SKM-1 treated with dmso at 0.1 percent for 144 hours (cell line): ENCODE data around the gene PDE3A.
A peak's percentile ranks its signal among the peaks of the same experiment; 100 is the strongest.

ENCODE experiments used
- DNase-seq: peaks from one replicate; lab custom pipeline; 2025; ENCODE audit not compliant: unreplicated experiment; lab: John Stamatoyannopoulos, UW

The PDE3A gene

DNA sequence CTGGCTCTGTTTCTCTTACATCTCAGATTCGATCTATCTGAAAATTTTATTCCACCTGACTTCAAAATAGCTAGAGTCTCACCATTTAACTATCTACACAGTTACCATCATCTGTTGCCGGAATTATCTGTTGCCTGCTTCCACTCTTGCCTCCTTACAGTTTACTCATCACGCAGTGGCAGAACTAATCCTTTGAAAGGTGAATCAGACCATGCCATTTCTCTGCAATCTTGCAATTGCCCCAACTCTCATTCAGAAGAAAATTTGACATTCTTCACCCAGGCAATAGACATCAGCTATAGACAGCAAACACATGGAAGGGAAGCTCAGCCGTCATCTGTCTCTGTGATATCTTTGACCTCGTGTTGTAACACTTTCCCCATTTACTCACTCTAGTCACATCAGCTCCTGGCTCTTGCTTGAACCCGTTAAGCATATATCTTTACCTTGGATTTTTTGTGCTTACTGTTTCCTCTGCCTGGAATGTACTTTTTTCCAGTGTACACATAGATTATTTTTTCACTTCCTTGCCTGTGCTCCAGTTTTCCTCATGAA is 85.5 kb downstream of the PDE3A start:
- no peak for DNase-seq

DNA sequence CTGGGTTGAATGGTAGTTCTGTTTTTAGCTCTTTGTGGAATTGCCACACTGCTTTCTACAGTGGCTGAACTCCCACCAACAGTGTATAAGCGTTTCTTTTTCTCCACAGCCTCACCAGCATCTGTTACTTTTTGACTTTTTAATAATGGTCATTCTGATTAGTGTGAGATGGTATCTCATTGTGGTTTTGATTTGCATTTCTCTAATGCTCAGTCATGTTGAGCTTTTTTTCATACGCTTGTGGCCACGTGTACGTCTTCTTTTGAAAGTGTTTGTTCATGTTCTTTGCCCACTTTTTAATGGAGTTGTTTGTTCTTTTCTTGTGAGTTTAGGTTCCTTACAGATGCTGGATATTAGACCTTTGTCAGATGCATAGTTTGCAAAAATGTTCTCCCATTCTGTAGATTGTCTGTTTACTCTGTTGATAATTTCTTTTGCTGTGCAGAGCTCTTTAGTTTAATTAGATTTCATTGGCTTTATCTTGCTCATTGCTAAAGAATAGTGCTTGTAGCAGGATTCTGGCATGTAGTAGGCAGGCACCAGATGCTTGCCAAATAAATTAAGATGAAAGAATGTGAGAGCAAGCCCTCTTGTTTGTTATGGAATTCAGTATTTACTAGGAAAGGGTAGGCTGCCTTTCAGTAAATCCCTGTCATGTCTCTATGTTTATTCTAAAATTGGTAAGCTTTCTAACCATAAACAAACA is 86.8 kb downstream of the PDE3A start:
- no peak for DNase-seq

GRCh38 chr12:20457582-20457981 is 89.2 kb downstream of the PDE3A start:
- DNase-seq = no peak

- no peak for DNase-seq
Observed at GRCh38 chr12:20458011-20458410, 89.7 kb downstream of the PDE3A start.

- no peak for DNase-seq
Observed at GRCh38 chr12:20459920-20460319, 91.6 kb downstream of the PDE3A start.

- no peak for DNase-seq
Observed at GRCh38 chr12:20460956-20461355, 92.6 kb downstream of the PDE3A start.

DNA sequence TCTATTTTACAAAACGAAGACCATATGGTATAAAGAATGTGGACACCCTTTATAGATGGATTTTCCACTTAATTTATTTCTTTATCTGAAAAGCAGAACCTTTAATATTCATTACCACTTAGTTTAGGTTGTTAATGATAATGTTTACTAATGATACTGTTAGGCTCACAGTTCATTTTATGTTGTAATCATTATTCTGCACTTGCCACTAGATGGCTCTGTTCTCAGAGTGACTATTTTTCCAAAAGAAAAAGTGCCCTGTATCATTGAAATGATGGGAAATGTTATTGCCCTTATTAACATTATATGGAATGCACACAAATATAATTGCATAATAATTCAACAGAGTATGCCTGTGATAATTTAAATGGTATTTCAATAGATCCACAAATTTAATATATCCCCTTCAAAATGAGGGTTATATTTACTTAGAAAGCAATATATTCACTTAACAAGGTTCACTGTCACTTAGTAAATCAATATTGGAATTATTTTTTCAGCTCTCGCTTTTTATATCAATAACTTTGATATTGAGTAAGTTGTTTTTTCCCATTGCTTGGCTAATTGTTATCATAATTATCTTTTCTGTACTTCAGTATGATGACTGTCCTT is 95.7 kb downstream of the PDE3A start:
- DNase-seq = peak; percentile 4

- no peak for DNase-seq
Observed at GRCh38 chr12:20469300-20469699, 101.0 kb downstream of the PDE3A start.

GRCh38 chr12:20469756-20470155 is 101.4 kb downstream of the PDE3A start:
- no peak for DNase-seq

DNA sequence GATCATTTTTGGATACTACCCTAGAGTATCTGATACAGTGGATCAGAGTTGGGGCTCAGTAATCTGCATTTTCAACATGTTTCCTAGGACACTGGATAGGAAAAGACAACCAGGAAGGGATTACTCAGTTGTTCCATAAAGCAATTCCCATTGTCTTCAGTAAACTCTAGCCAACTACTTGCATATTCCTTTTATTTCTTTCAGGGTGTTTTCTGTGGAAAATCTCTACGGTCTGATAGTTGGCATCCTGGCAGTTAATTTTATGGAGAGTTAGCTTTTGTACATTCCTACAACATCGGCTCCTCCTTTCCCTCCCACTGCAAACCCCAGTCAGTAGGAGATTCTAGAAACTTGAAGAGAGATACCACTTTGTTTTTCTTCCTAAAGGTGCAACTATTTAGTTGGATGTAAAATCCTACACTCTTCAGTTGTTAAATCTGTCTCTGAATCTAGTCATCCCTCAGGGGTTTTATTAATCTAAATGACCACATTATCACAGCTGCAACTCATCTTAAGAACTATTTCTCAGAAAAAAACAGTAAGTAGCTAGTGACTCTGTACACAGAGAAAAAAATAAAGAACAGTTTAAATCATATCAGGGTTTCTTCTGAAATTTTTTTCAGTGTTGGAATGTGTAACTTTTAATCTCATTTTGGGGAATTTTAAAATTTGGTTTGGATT is 103.9 kb downstream of the PDE3A start:
- no peak for DNase-seq

- DNase-seq = no peak
Observed at GRCh38 chr12:20473133-20473532, 104.8 kb downstream of the PDE3A start.

DNA sequence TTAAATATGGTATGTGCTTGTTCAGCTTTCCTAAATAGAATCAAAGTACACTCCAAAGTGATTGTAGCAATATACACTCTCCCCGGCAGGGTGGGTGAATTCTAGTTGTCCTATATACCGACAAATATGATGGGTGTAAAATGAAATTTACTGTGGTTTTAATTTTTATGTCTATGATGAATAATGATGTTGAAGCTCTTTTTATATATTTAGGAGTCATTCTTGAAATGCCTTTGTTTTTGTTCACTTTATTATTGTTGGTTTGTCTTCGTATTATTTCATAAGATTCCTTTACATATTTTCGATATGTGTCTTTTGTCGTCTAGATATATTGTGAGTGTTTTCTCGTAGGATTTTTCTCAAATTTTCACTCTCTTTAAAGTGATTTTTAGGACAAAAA is 105.7 kb downstream of the PDE3A start:
- DNase-seq = no peak

GRCh38 chr12:20474443-20474842 is 106.1 kb downstream of the PDE3A start:
- DNase-seq = no peak

- DNase-seq = no peak
Observed at GRCh38 chr12:20475542-20475941, 107.2 kb downstream of the PDE3A start.

GRCh38 chr12:20476551-20476950 is 108.2 kb downstream of the PDE3A start:
- DNase-seq = no peak

DNA sequence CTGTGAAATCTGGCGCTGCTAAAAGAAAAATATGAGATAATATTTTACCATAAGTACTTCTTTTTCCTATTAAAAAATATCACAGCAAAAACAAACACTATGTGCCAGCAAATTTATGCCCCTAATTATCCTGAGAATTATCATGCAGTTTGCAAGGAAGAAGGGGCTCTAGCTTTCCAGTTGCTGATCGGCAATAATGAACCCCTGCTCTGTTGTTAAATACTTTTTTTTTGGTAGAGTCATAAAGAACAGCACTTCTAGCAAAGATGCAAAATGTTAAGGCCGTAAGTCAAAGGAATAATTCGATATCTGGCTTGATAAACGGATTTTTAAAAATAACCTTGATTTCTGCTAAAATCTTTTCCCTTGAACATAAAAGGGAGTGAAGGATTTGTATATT is 108.9 kb downstream of the PDE3A start:
- no peak for DNase-seq

- DNase-seq = no peak
Observed at GRCh38 chr12:20477672-20478071, 109.3 kb downstream of the PDE3A start.

GRCh38 chr12:20482491-20483054 is 114.2 kb downstream of the PDE3A start:
- no peak for DNase-seq

DNA sequence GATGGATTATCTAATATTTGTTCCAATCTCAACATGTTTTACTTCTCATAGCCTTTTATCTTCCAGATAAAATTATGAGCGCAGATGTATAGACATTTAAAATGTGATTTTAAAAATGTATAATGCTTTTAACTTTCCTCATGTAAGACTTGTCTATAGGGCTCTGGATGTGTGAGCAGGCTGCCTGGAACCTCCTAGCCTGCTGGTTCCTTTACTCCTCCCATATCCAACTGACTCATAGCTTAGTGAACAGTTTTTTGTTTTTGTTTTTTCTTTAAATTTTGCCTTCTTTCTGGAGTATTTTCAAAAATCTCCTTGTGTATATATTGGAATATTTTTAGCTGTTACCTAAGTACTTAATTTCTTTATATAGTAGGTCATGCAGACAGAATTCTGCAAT is 115.4 kb downstream of the PDE3A start:
- DNase-seq = no peak

DNA sequence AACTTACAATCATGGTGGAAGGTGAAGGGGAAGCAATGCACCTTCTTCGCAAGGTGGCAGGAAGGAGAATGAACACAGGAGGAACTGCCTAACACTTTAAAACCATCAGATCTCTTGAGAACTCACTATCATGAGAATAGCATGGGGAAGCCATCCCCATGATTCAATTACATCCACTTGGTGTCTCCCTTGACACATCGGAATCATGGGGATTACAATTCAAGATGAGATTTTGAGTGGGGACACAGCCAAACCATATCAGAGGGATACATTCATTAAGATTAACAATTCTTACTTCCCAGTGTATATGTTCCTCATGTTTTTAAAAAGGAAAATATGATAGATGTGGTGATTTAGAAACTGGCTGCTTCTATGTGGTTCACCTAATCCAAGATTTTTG is 117.9 kb downstream of the PDE3A start:
- DNase-seq = no peak

GRCh38 chr12:20487519-20487918 is 119.2 kb downstream of the PDE3A start:
- DNase-seq = no peak

GRCh38 chr12:20489645-20490044 is 121.3 kb downstream of the PDE3A start:
- no peak for DNase-seq
